Chondrocyte (in vitro differentiated cells): ENCODE data around the gene TJP2. TPM values are rescaled to one million over a fixed set of nuclear protein-coding genes. Genes with fewer than 3 reads are reported as not detected.

Experiments used
- DNase-seq: peaks from one replicate; pipeline ENCODE4 v3.0.0; 2021; ENCODE audit warnings: mixed read lengths, low spot score
- H3K27ac Mint-ChIP-seq: one replicate; pipeline ENCODE4 v1.8.0; 2021; ENCODE audit warnings: mild to moderate bottlenecking, moderate library complexity, mixed read lengths; ENCODE audit not compliant: unreplicated experiment
- H3K27me3 Mint-ChIP-seq: 2 replicates; pipeline ENCODE4 v1.8.0; 2021; ENCODE audit warnings: low read depth, mixed read lengths
- H3K36me3 Mint-ChIP-seq: 2 replicates; pipeline ENCODE4 v1.8.0; 2021; ENCODE audit warnings: low read depth, mixed read lengths
- H3K4me1 Mint-ChIP-seq: 2 replicates; pipeline ENCODE4 v1.8.0; 2021; ENCODE audit warnings: low read depth, mild to moderate bottlenecking, mixed read lengths
- H3K4me3 Mint-ChIP-seq: one replicate; pipeline ENCODE4 v1.8.0; 2021; ENCODE audit warnings: mild to moderate bottlenecking, moderate library complexity, mixed read lengths; ENCODE audit not compliant: unreplicated experiment
- H3K9me3 Mint-ChIP-seq: 2 replicates; pipeline ENCODE4 v1.8.0; 2021; ENCODE audit warnings: low read depth, mixed read lengths
- total RNA-seq: library from RNA; stranded (reverse); gene quantifications from 3 replicates; pipeline ENCODE4 v1.2.1, GENCODE V29; 2021
- TF ChIP-seq, protein P1 (sequence below): fragments of 200-600 bp; sonication (generic); IDR thresholded peaks from 2 replicates; pipeline ENCODE4 v1.5.0; 2021; ENCODE audit warnings: antibody characterized with exemption, mild to moderate bottlenecking, moderate library complexity

TJP2 gene
- total RNA-seq, 1 donor from 2014 or later: 50.6 TPM

DNA sequence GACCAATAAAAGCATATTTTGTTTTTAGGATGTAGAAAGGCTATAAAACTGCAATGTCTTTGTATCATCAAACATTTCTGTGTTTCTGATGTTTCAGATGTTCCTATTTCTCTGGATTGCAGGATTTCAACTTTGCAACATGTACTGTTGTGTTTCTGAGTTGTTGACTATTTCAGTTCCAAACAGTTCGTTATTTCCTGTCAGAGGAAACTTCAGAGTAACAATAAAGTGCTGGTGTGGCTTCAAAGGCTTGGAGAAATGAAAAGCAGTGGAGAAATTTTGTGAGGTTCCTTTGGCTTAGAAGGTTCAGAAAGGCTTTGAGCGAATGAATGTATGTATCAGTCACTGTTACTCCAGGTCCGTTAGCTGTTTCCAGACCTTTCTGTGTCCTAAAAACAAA is 17.2 kb downstream of the TJP2 start:
- Mint-ChIP-seq H3K4me3 (no peak overlapping the region), H3K27me3 (no peaks in the 10 kb centered on the region), H3K4me1 (peaks cover 25% of the 10 kb centered on the region), H3K27ac (no peak overlapping the region), H3K9me3 (no peaks in the 10 kb centered on the region), H3K36me3 (no peaks in the 10 kb centered on the region)
- TF ChIP-seq, protein P1, sequence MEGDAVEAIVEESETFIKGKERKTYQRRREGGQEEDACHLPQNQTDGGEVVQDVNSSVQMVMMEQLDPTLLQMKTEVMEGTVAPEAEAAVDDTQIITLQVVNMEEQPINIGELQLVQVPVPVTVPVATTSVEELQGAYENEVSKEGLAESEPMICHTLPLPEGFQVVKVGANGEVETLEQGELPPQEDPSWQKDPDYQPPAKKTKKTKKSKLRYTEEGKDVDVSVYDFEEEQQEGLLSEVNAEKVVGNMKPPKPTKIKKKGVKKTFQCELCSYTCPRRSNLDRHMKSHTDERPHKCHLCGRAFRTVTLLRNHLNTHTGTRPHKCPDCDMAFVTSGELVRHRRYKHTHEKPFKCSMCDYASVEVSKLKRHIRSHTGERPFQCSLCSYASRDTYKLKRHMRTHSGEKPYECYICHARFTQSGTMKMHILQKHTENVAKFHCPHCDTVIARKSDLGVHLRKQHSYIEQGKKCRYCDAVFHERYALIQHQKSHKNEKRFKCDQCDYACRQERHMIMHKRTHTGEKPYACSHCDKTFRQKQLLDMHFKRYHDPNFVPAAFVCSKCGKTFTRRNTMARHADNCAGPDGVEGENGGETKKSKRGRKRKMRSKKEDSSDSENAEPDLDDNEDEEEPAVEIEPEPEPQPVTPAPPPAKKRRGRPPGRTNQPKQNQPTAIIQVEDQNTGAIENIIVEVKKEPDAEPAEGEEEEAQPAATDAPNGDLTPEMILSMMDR: no peak
- DNase-seq: no peak

DNA sequence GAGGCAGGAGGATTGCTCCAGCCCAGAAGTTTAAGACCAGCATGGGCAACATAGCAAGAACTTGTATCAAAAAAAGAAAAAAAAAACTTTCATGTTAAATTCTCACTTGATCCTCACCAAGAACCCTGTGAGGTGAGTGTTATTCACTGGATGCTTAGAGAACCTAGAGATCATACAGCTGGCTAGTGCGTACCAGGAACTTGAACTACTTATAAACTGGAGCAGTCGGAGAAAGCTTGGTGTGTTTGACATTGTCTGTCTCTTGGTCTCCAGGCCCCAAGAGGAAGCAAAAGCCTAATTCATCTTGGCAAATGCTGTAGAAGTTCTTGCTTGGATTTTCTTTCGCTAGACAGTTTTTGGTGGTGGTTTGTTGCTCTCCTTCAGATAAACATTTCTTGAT is 18.1 kb downstream of the TJP2 start:
- H3K4me1 Mint-ChIP-seq: peaks cover 15% of the 10 kb centered on the region
- no peaks in the 10 kb centered on the region for H3K36me3 Mint-ChIP-seq
- TF ChIP-seq, protein P1: no peak
- no peak overlapping the region for H3K4me3 Mint-ChIP-seq
- H3K9me3 Mint-ChIP-seq: no peaks in the 10 kb centered on the region
- DNase-seq: no peak
- no peaks in the 10 kb centered on the region for H3K27me3 Mint-ChIP-seq
- H3K27ac Mint-ChIP-seq: no peak overlapping the region

DNA sequence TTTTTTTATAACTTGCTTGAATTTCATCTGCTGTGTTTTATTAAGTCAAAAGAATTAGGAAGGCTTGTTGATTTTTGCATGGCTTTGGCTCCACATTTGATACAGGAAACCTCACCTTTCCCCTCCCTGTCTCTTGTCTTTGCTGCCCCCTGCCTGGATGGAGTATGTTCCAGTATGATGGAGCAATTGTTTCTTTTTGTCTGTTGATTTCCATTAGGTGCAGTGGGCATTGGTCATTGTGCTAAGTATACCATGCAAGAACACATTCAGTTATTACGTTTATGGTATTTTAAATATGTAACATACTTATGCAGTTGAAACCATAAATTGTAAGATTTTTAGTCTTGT is 19.6 kb downstream of the TJP2 start:
- Mint-ChIP-seq H3K9me3 (no peaks in the 10 kb centered on the region), H3K27ac (no peak overlapping the region), H3K27me3 (no peaks in the 10 kb centered on the region), H3K36me3 (no peaks in the 10 kb centered on the region), H3K4me3 (no peak overlapping the region), H3K4me1 (peaks cover 7% of the 10 kb centered on the region)
- TF ChIP-seq, protein P1: no peak
- no peak for DNase-seq

DNA sequence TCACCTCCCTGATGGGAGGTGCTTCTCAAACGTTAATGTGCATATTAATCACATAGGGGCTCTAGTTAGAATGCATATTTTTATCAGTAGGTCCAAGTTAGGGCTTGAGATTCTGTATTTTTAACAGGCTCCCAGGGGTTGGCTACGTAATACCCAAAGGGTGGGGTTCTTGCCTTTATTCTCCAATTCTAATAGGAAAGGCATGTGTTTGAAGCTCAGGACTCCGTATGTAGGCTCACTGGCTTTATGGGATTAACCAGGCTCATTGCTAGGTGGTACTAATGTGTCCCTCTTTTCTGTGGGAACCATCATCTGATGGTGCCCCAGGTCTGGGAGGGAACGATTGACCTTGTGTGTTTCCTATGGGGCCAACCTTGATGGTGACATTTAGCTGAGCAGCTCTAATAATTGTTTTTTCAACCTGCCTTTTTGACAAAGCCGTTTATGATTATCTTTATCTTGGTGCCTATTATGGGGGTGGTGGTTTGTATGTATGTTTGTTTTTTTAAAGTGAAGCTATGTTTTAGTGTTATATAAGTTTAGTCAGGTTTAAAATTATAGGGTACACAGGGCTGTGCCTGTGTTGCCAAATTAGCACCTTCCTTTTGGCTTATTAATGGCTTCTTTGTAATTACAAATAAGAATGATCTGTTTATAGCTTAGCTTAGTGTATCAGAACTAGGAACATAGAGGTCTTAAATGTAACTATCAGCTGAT is 20.8 kb downstream of the TJP2 start:
- Mint-ChIP-seq H3K9me3 (no peaks in the 10 kb centered on the region), H3K27ac (no peak overlapping the region), H3K4me1 (peaks cover 8% of the 10 kb centered on the region), H3K4me3 (no peak overlapping the region), H3K36me3 (no peaks in the 10 kb centered on the region), H3K27me3 (no peaks in the 10 kb centered on the region)
- DNase-seq: no peak
- TF ChIP-seq, protein P1: no peak

DNA sequence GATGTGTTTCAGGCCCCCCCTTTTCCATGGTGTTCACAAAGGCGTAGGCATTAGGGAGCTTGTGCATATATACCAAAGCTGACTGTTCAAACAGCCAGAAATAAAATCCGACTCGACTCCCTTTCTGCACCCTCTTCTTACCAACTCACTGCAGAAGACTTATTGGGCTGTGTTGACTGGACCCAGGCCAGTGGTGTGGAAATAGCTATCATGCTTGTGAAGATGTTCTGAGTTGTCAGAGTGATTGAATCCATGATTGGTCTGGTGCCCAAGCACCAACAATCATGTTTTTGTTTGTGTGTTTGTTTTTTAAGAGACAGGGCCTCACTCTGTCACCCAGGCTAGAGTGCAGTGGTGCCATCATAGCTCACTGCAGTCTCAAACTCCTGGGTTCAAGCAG is 21.6 kb downstream of the TJP2 start:
- Mint-ChIP-seq H3K27me3 (no peaks in the 10 kb centered on the region), H3K27ac (no peak overlapping the region), H3K4me3 (no peak overlapping the region), H3K9me3 (no peaks in the 10 kb centered on the region), H3K36me3 (no peaks in the 10 kb centered on the region), H3K4me1 (peaks cover 11% of the 10 kb centered on the region)
- TF ChIP-seq, protein P1: no peak
- DNase-seq: no peak
